ENCODE results near the gene TSHZ3.

Gene TSHZ3

DNA sequence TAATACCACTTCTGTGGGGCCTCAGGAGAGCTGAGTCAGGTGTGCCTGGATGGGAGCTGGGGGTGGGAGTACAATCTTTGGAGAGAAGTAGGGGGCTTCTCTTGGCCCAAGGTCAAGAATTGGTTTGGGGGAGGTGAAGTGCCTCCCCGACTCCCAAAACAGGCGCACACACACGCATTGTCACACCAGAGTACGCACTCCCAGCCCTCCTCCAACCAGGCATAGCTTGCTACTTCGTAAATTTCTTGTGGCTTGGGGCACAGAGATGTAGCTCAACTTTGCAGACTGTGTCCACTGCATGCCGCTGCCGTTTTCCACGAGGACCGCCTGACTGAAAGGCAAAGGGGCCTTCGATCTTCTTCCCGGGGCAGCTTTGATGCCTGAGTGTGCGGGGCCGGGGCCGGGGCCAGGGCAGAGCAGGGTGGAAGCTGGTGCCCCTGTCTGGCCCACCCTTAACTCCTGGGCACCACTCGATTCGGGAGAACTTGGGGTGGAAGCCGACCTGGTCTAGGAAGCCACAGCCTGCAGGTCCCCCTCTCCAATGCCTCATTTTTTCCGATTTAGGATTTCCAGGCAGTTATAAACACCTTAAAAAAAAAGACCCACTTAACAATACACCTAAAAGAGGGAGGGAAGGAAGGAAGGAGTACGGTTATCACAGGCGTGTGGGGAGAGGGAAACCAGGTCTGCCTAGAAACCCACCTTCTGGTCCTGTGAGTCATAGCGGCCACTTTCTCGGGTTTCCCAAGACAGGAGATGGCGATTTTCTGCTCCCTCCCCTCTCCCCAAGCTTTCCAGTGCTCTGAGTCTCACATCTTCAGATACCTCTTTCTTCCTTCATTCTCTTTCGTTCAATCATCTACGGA is 5.8 kb upstream of the TSHZ3 start:
- DNase-seq = no peak

DNA sequence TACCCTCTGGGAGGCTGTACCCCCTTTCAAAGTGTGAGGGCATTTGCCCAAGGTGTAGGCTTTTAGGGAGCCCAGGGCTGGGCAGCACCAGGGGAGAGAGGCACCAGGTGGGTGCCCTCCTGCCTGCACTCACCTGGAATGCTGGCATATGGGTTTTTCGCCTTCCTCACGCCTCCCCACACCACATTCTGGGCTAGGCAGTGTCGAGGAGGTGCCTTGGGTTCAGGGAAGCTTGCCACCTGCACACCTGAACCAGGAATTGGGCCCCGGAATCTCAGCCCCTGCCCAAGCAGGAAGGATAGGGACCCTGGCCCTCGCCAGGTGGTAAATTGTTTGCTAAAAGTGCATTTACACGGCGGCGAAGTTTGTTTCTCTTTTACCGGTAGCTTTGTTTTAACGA is 5.1 kb upstream of the TSHZ3 start:
- no peak for DNase-seq

DNA sequence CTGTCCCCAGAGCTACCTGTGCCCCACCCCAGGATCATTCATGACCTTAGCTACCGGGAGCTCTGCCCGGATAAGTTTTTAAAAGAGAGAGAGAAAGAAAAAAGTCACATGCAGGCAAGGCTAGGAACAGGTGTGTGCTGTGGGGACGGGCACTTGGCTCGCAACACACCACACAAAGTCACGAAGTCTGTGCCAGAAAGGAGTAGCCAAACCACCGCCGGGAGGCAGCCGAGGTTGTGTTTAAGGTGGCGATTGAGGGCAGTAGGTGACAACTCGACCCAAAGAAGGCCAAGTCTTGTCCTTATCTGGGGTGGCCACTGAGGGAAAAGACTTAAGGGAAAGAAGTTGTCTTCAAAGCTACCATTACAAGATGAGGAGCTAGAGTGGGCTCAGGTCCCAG is 4.6 kb upstream of the TSHZ3 start:
- DNase-seq = no peak

DNA sequence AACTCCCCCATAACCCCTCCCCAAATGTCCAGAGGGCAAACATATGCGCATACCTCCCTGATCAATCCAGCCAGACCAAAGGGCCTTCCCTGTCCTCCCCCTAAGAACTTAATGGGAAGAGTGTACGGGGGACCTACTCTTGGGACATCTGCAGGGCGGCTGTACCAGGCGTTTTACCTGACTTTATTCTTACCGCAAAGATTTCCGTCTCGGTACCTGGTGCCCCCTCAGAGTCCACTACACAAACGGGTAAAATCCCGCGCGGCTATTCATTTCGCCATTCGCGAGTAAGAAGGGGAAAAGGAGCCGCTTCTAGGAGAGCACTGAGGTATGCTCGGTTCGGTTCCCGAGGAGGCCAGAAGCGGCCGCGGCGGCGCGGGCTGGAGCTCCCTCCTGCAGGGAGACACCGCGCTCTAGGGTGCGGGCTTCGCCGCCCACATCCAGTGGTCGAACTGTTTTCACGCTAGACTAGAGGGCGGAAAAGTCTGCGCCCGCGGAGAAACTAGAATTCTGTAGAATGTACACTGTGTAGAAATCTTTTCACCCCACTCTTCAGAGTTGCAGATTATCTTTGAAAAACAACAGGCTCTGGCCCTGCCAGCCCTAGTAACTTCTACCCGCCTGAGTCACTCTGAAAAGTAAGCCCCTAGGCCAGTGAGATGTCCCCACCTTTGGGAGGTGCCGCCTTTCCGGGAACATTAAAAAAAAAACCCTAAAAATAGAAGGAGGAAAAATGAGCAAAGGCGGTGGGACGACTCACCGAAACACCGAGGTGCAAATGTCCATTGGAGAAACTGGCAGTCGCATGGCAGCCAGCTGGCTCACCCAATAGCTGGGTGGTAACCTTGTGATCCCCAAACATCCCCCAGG is 3.8 kb upstream of the TSHZ3 start:
- no peak for DNase-seq

DNA sequence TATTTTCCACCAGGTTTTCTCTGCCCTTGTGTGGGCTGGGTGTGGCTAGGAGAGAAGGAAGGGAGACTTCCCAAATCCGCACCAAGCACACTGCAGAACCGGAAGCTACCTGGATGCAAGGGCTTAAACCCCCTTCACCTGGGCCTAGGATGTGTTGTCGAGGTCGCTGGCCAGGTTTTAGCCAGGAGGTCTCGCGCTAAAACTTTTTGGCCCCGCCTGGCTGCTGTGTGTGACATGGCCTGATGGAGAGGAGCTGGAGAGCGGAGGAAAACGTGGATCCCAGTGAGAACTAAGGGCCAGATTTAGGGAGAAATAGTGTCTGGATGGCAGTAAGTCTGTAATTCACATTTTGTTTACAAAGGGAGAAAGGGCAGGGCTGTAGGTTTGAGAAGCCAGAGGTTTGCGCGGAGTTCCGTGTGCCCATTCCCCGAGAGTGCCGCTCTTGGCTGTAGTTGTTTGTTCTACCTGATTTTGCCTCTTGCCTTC is 3.1 kb upstream of the TSHZ3 start:
- no peak for DNase-seq

DNA sequence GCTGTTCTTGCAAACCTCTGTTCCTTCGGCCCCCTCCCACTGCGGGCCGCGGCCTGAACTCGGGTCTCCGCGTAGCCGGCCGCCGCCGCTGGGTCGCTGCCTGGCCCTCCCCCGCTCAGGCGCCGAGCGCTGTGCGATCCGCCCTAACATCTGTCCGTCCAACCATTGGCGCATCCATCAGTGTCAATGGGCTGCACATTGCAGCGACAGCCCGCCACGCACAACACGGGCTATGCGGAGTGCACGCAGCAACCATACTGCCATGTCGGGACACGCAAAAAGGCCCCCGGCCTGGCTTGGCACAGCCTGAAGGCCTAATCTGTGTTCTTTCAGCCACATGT is 2.6 kb upstream of the TSHZ3 start:
- no peak for DNase-seq

DNA sequence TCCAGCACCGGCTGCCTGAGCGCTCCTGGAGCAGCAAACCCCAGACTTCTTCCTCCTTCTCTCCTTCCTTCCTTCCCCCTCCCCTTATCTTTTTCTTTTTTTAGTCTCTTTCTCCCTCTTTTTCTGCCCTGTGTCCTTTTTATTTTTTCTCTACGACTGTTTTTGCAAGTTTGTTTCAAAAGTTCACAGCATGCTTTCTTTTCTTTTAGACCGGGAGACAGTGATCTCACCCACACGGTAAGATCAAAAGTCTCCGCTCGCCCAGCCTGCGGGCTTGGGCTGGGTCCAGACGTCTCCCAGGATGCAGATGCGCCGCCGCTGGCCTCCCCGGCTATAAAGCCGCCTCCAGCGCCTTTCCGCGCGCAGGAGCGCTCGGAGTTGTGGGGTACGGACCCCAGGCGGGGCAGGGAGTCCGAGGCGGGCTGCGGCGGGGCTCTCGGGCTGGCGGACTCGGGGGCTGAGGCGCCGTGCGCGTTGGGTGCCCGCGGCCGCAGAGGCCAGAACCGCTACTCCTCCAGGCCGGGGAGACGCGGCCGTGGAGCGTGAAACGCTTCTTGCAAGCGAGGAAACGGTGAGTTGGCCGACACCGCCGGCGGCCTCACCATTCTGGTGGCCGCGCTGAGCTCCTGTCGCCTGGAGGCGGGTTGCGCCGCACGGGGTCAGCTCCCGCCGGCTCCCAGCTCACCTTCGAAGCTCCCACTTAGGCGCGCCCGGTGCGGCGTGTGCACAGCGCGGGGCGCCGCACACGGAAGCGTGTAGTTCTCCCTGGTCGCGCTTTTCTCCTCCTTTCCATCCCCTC is 2.0 kb upstream of the TSHZ3 start:
- peak; percentile 32 for DNase-seq

DNA sequence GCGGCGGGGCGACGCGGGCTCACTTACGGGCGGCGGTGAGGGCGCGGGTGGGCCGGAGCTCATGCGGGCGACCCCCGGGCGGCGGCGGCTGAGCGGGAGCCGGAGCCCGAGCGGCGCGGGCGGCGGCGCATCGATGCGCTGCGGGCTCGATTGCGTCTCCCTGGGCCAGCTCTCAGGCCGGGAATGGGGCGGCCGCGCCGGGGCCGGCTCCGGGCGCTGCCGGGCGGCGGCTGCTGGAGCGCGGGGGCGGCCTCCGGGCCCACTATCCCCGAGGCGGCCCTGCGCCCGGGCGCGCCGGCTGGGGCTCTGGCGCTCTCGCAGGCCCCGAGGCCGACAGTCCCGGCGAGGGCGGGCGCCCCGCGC is 1.4 kb upstream of the TSHZ3 start:
- DNase-seq = no peak

DNA sequence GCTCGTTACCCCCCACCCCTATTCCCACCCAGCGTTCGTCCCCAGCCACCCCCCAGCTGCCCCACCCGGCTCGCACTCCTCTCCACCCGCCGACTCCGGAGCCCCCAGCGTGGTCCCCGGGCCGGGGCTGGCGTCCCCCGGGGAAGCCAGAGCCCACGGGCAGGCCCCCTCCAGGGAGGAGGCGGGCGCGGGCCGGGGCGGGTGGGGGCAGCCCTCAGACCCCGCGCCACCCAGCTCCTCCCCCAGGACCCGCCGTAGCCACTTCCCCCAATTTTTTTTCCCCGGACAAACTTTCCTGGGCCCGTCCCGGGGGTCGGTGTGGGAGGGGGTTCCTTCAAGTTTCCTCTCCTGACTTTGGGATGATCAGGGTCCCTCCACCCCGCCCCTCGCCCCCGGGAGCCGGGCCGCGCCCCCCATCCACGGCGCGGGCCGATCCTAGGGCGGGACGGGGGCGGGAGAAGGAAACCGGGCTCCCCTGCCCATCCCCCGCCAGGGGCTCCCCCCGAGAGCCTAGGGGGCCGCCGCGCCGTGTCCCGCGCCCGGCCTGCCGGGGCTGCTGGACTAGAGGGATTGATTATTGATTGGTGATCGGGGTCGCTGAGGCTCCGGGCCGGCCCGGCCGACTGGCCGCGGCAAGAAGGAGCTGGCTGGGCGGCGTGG is 927 bp upstream of the TSHZ3 start:
- no peak for DNase-seq

DNA sequence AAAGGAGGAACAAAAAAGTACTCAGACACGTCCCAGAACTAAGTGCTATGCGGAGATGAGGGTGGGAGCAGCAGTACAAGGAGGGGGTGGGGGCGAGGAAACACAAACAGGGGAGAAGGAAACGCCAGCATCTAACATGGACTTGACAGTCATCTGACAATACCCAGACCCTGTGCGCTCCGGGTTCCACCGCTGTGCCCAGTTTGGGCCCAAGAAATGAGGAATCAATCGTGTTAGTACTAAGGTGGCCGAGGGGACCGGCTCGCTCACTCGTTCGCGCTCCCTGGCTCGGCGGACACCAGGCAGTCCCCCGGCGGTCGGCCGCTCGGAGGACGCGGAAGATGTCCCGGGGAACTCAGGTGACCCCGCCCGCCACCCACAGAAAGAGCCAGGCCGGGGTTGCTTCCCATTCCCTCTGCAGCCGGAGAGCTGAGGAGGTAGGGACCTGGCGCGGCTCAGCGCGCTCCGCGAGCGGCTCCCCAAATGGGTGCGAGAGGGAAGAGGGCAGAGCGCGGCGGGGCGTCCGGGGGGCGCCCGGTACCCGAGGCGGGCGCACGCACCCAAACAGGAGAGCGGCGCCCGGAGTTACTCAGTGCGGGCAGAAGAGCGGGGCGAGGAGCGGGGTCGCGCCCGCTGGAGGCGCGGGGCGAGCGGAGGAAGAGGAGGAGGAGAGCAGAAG is 616 bp downstream of the TSHZ3 start:
- no peak for DNase-seq

DNA sequence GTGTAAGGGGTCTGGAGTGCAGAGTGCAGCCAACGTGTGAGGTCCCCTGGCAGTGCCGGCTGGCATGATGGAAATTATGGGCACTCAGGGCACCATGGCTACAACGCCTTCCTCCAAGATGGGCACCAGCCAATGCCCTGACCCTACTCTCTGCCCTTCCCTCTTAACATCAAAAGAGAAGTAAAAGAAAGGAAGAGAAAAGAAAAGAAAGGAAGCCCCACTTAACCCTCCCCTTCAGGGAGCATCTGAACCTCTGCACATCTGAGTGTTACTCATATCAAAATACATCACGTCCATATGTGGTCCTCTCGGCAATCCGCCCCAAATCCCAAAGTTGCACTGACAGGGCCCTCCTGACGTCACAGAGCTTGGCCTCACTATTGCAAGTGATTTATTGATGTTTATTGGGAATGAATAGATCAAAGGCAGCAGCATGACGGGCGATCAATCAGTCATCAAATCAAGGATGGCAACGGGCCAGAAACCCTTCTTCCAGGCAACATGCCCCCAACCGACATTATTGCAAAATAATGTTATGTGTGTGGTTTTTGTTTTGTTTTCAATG is 1.3 kb downstream of the TSHZ3 start:
- no peak for DNase-seq

DNA sequence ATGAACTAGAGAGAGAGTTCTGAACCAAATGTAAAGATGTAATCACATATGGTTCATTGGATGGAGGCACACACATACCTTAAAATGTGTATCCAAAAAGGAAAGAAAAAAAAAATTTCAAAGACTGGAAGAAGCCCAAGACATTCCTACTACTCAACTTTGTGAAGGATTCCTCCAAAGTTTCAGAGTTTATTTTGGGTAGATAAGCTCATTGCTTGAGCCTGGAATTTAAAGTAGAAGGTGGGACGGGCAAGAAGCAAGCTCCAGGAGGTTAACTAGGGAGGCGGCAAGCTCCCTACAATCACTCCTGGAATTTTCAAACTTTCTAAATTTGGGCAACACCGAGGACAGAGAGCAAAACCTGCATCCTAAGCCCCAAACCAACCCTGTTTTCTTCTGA is 1.9 kb downstream of the TSHZ3 start:
- DNase-seq = no peak

DNA sequence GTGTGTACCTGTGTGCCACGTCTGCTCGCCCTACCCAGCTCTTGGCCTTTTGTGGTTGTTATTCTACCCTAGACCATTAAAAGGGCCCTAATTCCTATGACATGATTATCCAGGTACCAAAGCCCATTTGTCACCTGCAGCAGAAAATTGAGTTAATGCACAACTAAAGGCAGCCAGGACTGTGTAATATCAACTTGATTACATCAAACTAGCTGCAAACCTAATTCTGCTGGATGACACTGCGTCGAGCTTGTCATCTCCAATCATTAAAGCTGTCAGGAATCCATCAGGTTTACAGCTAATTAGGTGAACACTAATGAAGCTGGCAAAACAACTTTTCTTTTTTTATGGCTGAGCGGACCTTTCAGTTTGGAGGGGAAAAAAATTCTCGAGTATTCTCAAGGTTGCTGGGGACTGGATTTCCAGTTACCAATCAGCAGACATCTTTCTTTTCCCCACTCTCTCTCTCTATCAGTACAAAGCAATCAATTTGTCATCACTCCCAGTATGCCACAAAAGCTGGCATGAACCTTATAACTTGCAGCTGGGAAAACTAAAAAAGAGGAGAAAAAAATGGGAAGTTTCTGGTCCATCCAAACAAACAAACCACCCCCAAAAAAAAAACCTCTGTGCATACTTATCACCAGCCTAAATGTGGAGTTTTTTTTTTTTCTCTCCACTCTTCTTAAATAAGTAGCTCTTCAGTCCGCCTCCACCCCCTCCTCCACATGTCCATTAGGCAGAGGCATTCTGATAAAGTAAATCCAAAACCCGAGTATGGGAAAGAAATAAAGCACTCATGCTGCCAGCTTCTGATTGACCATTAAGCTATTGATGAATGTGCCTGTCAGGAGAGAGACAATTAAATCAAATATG is 2.8 kb downstream of the TSHZ3 start:
- DNase-seq = no peak

DNA sequence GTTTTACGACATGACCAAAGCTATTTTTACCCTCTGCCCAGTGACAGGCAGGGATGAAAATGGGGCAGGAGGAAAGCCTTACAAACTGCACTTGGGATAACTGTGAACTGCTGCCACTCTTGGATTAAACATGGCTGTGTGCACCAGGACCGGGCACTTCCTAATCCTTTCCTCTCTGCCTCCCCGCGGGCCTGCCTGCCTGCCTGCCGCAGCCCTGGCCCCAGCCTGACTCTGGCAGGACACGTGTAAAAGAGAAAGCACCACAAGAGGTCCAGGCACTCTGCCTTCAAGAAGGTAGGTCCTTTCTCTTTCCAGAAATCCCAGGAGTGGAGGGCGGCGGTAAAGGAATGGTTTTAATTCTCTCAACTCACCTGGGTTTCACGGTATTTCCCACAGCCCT is 4.8 kb downstream of the TSHZ3 start:
- DNase-seq = no peak

DNA sequence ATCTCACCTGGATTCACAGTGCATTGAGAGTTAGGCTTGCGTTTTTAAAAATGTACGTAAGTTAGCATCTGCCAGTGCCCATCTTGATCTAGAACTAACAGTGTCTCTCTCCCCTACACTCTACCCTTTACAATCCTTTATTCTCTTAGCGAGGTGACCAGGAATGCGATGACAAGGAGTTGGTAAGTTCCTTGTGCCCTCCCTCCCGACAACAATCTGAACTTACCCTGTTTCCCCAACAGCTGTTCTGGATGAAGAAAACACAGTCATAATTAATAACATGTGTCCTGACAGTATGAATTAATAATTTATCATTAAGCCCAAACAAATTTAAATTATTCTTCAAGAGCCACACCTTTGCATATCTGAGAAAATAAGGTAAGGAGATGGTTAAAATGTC is 6.3 kb downstream of the TSHZ3 start:
- no peak for DNase-seq

DNA sequence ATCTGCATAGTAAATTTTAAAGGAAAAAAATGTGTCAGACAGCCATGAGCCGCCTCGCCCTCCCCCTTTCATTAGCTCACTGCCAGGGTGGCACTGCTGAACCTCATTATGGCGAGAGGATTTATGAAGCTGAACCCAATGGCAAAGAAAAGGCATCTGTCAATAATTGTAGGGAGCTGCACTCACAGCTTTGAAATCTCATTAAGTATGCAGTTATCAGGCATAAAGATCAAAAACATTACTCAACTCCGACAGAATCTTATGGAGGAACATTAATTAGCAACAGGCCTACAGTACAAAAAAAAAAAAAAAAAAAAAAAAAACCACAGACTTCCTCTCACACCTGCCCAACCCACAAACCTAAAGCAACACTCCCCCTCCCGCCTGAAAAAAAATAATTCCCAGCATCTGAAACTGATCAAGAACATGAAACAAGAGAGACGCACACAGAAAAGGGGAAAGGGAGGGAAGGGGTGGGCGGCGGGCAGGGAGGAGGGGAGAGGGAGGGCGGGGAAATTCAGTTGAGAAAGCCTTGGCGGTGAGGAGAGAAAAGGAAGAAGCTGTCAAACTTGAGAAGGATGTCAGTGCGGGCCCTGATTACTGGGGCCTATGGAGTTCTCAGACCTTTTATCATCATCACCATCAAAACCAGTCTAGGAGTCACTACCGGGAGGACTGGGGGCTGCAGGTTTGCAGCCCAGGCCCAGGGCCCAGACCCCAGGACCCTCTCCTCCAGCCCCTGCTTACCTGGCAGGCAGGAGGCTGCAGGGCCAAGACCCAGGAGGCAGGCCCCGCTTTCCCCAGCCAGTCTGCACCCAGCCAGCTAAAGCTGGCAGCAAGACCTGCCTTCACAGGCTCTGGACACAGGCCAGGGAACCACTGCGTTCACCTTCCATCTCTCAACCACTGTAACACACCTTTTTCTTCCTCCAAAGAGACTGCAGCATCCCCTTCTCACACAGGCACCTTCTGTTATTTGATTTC is 8.9 kb downstream of the TSHZ3 start:
- DNase-seq = no peak

DNA sequence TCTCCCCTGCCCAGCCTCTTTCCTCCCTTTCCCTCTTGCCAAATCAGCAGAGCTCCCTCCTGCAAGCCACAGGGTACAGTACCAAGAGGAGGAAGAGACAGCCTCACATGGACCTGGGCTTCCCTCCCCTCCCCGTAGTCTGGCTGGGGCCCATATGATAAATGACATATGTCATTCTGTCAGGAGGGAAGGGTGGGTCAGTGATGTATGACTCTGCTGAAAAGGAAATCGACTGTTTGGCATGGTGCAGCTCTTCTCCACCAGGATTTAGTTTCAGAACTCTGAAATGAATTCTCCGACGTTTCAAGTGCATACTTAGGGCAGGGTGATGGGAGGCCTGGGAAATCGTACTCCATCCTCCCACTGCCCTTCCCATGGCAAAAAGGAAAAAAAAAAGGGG is 9.8 kb downstream of the TSHZ3 start:
- no peak for DNase-seq

DNA sequence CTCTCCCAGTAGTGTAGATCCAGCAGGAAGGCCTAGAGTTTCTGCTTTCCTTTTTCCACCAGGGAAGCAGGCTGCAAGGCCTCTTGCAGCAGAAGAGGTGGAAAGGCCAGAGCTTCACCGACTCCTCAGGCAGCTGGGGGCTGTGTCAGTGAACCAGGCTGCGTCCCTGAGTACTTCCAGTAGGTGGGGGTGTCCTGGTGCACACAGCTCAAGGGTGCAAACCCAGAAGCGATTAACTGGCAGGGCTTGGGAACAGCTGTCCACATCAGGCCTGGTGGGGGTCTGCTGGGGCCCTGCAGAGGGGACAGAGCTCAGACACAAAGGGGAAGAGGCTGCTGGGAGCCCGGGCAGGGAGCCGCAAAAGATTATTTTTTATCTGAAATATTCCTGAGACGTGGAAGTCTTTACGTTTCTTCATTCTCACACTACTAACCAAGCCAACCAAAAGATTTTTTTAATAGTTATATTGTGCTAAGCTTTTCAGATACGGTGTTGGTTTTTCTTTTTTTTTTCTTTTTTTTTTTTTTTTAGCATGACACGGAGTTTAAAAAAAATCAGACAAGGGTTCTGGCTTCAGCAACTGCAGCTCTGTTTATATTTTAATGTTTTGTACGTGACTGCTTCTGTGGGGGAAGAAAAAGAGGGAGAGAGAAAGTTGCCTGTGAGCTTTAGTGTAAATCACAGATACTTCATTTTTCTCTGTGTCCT is 11.0 kb downstream of the TSHZ3 start:
- no peak for DNase-seq
